GM12878 (cell line): ENCODE results near the gene MMP20. TPM values are rescaled to one million over a fixed set of nuclear protein-coding genes. Genes with fewer than 3 reads are reported as not detected.

ENCODE experiments used
- ATAC-seq: fragments of 200-7000 bp; cut with Tn5 transposase; 3 replicates; pipeline ENCODE4 v1.9.1; 2020; ENCODE audit warnings: mild to moderate bottlenecking, moderate library complexity
- BruUV-seq: library from RNA; stranded (reverse); fragments of 400-500 nt; replicated peaks from 2 replicates; lab custom pipeline; 2021; lab: Mats Ljungman, UMichigan
- CTCF ChIA-PET: fragments of 300-600 bp; sonication (Branson Sonifier 250); formaldehyde crosslinking; extraction: SDS; loops from one replicate; lab custom pipeline; 2021; ENCODE audit warnings: inconsistent platforms; lab: Yijun Ruan, JAX
- POLR2A ChIA-PET: fragments of 350-600 bp; formaldehyde crosslinking; extraction: SDS; loops from one replicate; lab custom pipeline; 2021; ENCODE audit warnings: inconsistent platforms; lab: Charles Lee
- RAD21 ChIA-PET: fragments of 300-600 bp; sonication (Branson Sonifier 250); formaldehyde crosslinking; loops from one replicate; lab custom pipeline; 2023; ENCODE audit warnings: antibody characterized with exemption; ENCODE audit not compliant: unreplicated experiment; lab: Charles Lee
- SMC1A ChIA-PET: fragments of 300-600 bp; sonication (Branson Sonifier 250); formaldehyde crosslinking; loops from one replicate; lab custom pipeline; 2023; ENCODE audit not compliant: unreplicated experiment, uncharacterized antibody; lab: Charles Lee
- DNase-seq: peaks from one replicate; pipeline ENCODE4 v3.0.0-alpha.2; 2011; ENCODE audit warnings: low read depth, low spot score
- FAIRE-seq: peaks from 3 replicates; lab custom pipeline; 2011; peaks lifted over from hg19 to GRCh38; lab: Jason Lieb, UNC
- H2AFZ ChIP-seq: 2 replicates; pipeline ENCODE4 v1.6.0; 2011; ENCODE audit warnings: low read depth, low read length, control low read depth; ENCODE audit not compliant: control insufficient read depth
- H3K27ac ChIP-seq: 2 replicates; pipeline ENCODE4 v1.5.1; 2011; ENCODE audit warnings: control low read depth; ENCODE audit not compliant: control insufficient read depth, insufficient read depth
- H3K27me3 ChIP-seq, 2 experiments: replicated peaks in 1 of 2; 2 replicates each; pipeline versions ENCODE4 v1.6.0 to v1.6.1; 2011; ENCODE audit warnings: low read length in 1 of 2; ENCODE audit not compliant: control insufficient read depth in 2 of 2, insufficient read depth in 2 of 2
- H3K36me3 ChIP-seq, 2 experiments: 2 replicates each; pipeline ENCODE4 v1.5.1; 2011; ENCODE audit warnings: low read length in 1 of 2; ENCODE audit not compliant: control insufficient read depth in 2 of 2, insufficient read depth in 2 of 2
- H3K4me1 ChIP-seq: 2 replicates; pipeline ENCODE4 v1.6.1; 2011; ENCODE audit warnings: mild to moderate bottlenecking, low read length, moderate library complexity, mixed read lengths; ENCODE audit not compliant: control insufficient read depth, insufficient read depth
- H3K4me2 ChIP-seq: 2 replicates; pipeline ENCODE4 v1.6.0; 2011; ENCODE audit warnings: control low read depth; ENCODE audit not compliant: control insufficient read depth, insufficient read depth
- H3K4me3 ChIP-seq: fragments of 200-600 bp; sonication (generic); 2 replicates; pipeline ENCODE4 v1.5.1; 2016
- H3K79me2 ChIP-seq: 2 replicates; pipeline ENCODE4 v1.6.0; 2011; ENCODE audit warnings: low read length; ENCODE audit not compliant: control insufficient read depth, insufficient read depth
- H3K9ac ChIP-seq: 2 replicates; pipeline ENCODE4 v1.8.0; 2011; ENCODE audit warnings: low read length, control low read depth, mixed read lengths; ENCODE audit not compliant: control insufficient read depth, insufficient read depth
- H3K9me3 ChIP-seq: replicated peaks from 3 replicates; pipeline ENCODE4 v1.5.1; 2011; ENCODE audit warnings: mild to moderate bottlenecking, low read length; ENCODE audit not compliant: control insufficient read depth, insufficient read depth
- H4K20me1 ChIP-seq: 2 replicates; pipeline ENCODE4 v1.6.0; 2011; ENCODE audit not compliant: control insufficient read depth, insufficient read depth
- BACH1 ChIP-seq: fragments of 450-650 bp; IDR thresholded peaks from 2 replicates; pipeline ENCODE4 v1.6.1; 2017; ENCODE audit warnings: mild to moderate bottlenecking, borderline replicate concordance
- CEBPB ChIP-seq, 2 experiments: fragments of 150-350 bp in 1 of 2; IDR thresholded peaks; 2 replicates each; pipeline ENCODE4 v1.6.1; 2012 to 2014; ENCODE audit warnings: low read depth in 2 of 2, low read length in 2 of 2, borderline replicate concordance in 1 of 2, inconsistent platforms in 1 of 2
- CREM ChIP-seq: IDR thresholded peaks from 2 replicates; pipeline ENCODE4 v1.6.1; 2014; ENCODE audit warnings: antibody characterized with exemption, low read depth
- FOXM1 ChIP-seq: IDR thresholded peaks from 2 replicates; pipeline ENCODE4 v1.6.1; 2012; ENCODE audit warnings: low read depth, mild to moderate bottlenecking, inconsistent platforms, low read length, moderate library complexity
- IKZF2 ChIP-seq, 2 experiments: fragments of 450-650 bp; IDR thresholded peaks; 2 replicates each; pipeline ENCODE4 v1.6.1; 2017; ENCODE audit warnings: mild to moderate bottlenecking in 2 of 2, moderate library complexity in 2 of 2
- JUNB ChIP-seq: IDR thresholded peaks from 2 replicates; pipeline ENCODE4 v1.6.1; 2016; ENCODE audit warnings: antibody characterized with exemption, mild to moderate bottlenecking
- KLF5 ChIP-seq: fragments of 450-650 bp; IDR thresholded peaks from 2 replicates; pipeline ENCODE4 v1.6.1; 2014; ENCODE audit warnings: mild to moderate bottlenecking; ENCODE audit not compliant: partially characterized antibody
- MEF2B ChIP-seq: fragments of 450-650 bp; IDR thresholded peaks from 2 replicates; pipeline ENCODE4 v1.6.1; 2018; ENCODE audit warnings: mild to moderate bottlenecking, moderate library complexity; ENCODE audit not compliant: partially characterized antibody, poor library complexity, severe bottlenecking
- RUNX3 ChIP-seq: IDR thresholded peaks from 2 replicates; pipeline ENCODE4 v1.6.1; 2012; ENCODE audit warnings: low read length, inconsistent platforms
- SP1 ChIP-seq: IDR thresholded peaks from one replicate; pipeline ENCODE4 v1.6.1; 2011; ENCODE audit warnings: low read depth, low read length
- YBX1 ChIP-seq: fragments of 450-650 bp; IDR thresholded peaks from 2 replicates; pipeline ENCODE4 v1.6.1; 2016; ENCODE audit warnings: antibody characterized with exemption
- ZNF217 ChIP-seq: fragments of 450-650 bp; IDR thresholded peaks from 2 replicates; pipeline ENCODE4 v1.6.1; 2017; ENCODE audit warnings: antibody characterized with exemption, mild to moderate bottlenecking
- ZSCAN29 ChIP-seq: fragments of 450-650 bp; IDR thresholded peaks from 2 replicates; pipeline ENCODE4 v1.6.1; 2017; ENCODE audit warnings: mild to moderate bottlenecking, moderate library complexity
- WGBS: methylation state at CpG from one replicate; pipeline ENCODE4 v1.1.6; 2016; ENCODE audit warnings: low lambda C conversion rate; ENCODE audit not compliant: insufficient replicate concordance, insufficient coverage; ENCODE audit errors: missing lambda C conversion rate; 5-methylcytosine and 5-hydroxymethylcytosine counted together
- in situ Hi-C: fragments of 300-500 bp; cut with MboI; formaldehyde crosslinking; loops from 9 replicates; pipeline ENCODE4 v1.14.3; 2018; ENCODE audit warnings: mixed read lengths
- intact Hi-C: fragments of 100-400 bp; cut with micrococcal nuclease; formaldehyde crosslinking; loops from one replicate; pipeline ENCODE4 v1.14.2; 2022; ENCODE audit not compliant: unreplicated experiment
- polyA plus RNA-seq, 11 experiments: library from polyadenylated mRNA; depleted of rRNA in 4 of 11; unstranded in 6 of 11; stranded (reverse) in 5 of 11; fragments of >200 nt; fragmentation: Nextera tagmentation in 4 of 11; fragmentation: Illumina TruSeq in 1 of 11; extraction: Ambion mirVana in 4 of 11; extraction: Trizol in 1 of 11; gene quantifications; 1 replicate in 1 of 11; 2 replicates in 10 of 11; pipeline versions ENCODE4 v1.2.1 to v1.2.3, GENCODE V29; 2011 to 2016; ENCODE audit warnings: inconsistent platforms in 2 of 11, missing spikeins in 2 of 11, low read depth in 1 of 11
- total RNA-seq, 4 experiments: library from RNA; depleted of rRNA in 3 of 4; stranded (reverse); fragments of >200 nt in 3 of 4; fragmentation: Illumina TruSeq in 1 of 4; extraction: Trizol in 1 of 4; gene quantifications; 2 replicates each; pipeline versions ENCODE4 v1.2.1 to v1.2.3, GENCODE V29; 2013 to 2021
- TF ChIP-seq, protein P1 (sequence below): fragments of 450-650 bp; formaldehyde crosslinking; IDR thresholded peaks from 2 replicates; pipeline ENCODE4 v1.4.0; 2022; ENCODE audit warnings: mild to moderate bottlenecking, moderate library complexity

The MMP20 gene
- total and polyA plus RNA-seq, 10 of the 15 experiments (the other 5 are each of a cell fraction or from before 2014, with no cell fraction given) = 0.10 to 0.57 (median 0.19) TPM; not detected in 2

DNA sequence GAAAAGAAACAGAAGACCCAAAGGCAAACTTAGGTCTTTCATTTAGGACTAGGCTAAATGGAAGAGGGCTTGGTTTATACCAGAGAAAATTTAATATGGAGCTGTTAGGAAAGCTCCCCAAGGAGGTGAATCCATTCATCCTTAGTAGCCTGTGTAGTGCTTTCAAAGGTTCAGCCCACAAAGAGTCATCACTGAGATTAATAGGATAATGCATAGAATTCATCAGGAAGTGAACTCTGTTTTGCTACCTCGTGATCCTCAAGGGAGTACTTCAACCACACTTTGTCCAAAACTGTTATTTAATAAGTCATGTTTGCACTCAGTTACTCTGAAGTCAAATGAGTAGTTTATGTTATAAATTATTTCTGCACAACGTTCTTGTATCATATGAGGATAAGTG is 51.3 kb downstream of the MMP20 start:
- RAD21 ChIA-PET = interaction anchor here (0.9 to 2.4 kb wide), 10 partner anchors 9 to 122 kb away, joined by 3 to 11 read pairs (median 4); no protein-coding TSS in a partner anchor
- no TSS peak for BruUV-seq
- Histone ChIP-seq H3K4me1 (0 out of 2 replicates have a peak, but pooled peaks cover 4% of the 10 kb centered on the region), H3K27ac (no peak overlapping the region), H2AFZ (no peak overlapping the region), H3K9ac (no peak overlapping the region), H3K4me2 (no peak overlapping the region), H3K36me3 (no peaks in the 10 kb centered on the region), H3K79me2 (no peaks in the 10 kb centered on the region), H4K20me1 (no peaks in the 10 kb centered on the region), H3K27me3 (no peaks in the 10 kb centered on the region), H3K9me3 (peaks cover under 1% of the 10 kb centered on the region; the same call in 2 of the 3 replicates), H3K4me3 (no peak overlapping the region)
- in situ Hi-C loops (no loop called here), intact Hi-C loops (no loop called here)
- CTCF ChIA-PET = interaction anchor here (1.0 to 4.9 kb wide), 7 partner anchors 9 to 39 kb away, joined by 3 to 19 read pairs (median 3); no protein-coding TSS in a partner anchor
- 2% methylated on average over 2 of the region's 2 CpGs for WGBS
- no peak for FAIRE-seq
- SMC1A ChIA-PET = interaction anchor here (1.2 to 17.3 kb wide), 10 partner anchors 10 to 183 kb away, joined by 3 to 322 read pairs (median 8); no protein-coding TSS in a partner anchor
- TF ChIP-seq MEF2B (peak; percentile 48), BACH1 (no peak), IKZF2 (IDR thresholded peaks at IDR 0.05) (peak in 1 of 2 experiments; percentile 21; a peak in 1 of 4 replicates)
- no peak for DNase-seq
- ATAC-seq = no peak
- POLR2A ChIA-PET = interaction anchor here (0.8 to 1.2 kb wide), 5 partner anchors 11 to 30 kb away, joined by 3 to 6 read pairs (median 3); no protein-coding TSS in a partner anchor

DNA sequence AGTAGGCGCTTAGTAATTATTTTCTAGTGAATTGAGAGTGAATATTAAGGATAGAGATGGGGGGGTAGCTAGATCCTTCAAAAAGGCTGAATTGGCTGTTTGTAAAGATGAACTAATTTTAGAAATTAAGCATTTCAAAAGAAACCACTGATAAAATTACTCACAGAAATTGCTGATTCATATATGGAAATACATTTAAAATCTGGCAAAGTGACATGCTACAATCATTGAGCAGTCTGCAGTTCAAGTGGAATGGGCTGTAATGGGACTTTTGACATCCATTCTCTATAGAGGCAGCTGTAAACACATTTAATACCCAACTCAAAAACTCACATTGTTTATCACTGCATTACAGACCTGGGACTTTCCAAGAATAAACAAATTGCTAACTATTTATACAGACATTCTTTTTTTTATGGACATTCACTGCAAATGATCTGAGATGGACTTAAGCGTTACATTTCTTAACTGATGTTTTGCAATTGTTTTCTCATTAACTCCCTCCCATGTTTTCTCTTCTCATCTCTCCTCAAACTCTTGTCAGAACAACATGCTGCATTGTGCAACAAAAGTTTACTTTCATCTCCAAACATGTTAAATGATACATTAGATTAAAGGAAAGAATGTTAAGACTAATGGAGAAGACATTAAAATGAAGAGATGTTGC is 52.4 kb downstream of the MMP20 start:
- no peak overlapping the region for H3K9ac ChIP-seq
- intact Hi-C loops (no loop called here), in situ Hi-C loops (no loop called here)
- RAD21 ChIA-PET = interaction anchor here (0.7 to 1.2 kb wide), 5 partner anchors 12 to 38 kb away, joined by 3 to 7 read pairs (median 3); no protein-coding TSS in a partner anchor
- SMC1A ChIA-PET = interaction anchor here (0.6 to 17.3 kb wide), 12 partner anchors 7 to 175 kb away, joined by 3 to 322 read pairs (median 7); no protein-coding TSS in a partner anchor
- no peaks in the 10 kb centered on the region for H3K27me3 ChIP-seq
- no peak overlapping the region for H2AFZ ChIP-seq
- no peak for DNase-seq
- CTCF ChIA-PET = interaction anchor here (1.4 kb wide), 1 partner anchor 11 kb away, joined by 3 read pairs; no protein-coding TSS in a partner anchor
- ATAC-seq = peak; percentile 42
- no peaks in the 10 kb centered on the region for H4K20me1 ChIP-seq
- H3K27ac ChIP-seq = no peak overlapping the region
- H3K4me1 ChIP-seq = 0 out of 2 replicates have a peak, but pooled peaks cover 4% of the 10 kb centered on the region
- BruUV-seq = no TSS peak
- H3K79me2 ChIP-seq = no peaks in the 10 kb centered on the region
- POLR2A ChIA-PET = interaction anchor here (1.1 to 1.4 kb wide), 2 partner anchors 9 to 20 kb away, joined by 3 read pairs; no protein-coding TSS in a partner anchor
- peaks cover 11% of the 10 kb centered on the region for H3K9me3 ChIP-seq
- 96% methylated on average over 2 of the region's 2 CpGs for WGBS
- H3K36me3 ChIP-seq = no peaks in the 10 kb centered on the region
- H3K4me3 ChIP-seq = no peak overlapping the region
- no peak for FAIRE-seq
- no peak overlapping the region for H3K4me2 ChIP-seq
- TF ChIP-seq RUNX3 (peak; percentile 71), JUNB (peak; percentile 80), ZSCAN29 (no peak), CREM (no peak), SP1 (no peak), KLF5 (no peak), CEBPB (IDR thresholded peaks at IDR 0.05; ENCODE audit: borderline replicate concordance in 1 of 2, low read depth in 2 of 2, low read length in 2 of 2) (no peak), ZNF217 (0 out of 2 replicates have a peak, but pooled peaks have one; percentile 26), FOXM1 (peak; percentile 71; the same call in 1 of the 2 replicates), YBX1 (no peak)
- TF ChIP-seq, protein P1, sequence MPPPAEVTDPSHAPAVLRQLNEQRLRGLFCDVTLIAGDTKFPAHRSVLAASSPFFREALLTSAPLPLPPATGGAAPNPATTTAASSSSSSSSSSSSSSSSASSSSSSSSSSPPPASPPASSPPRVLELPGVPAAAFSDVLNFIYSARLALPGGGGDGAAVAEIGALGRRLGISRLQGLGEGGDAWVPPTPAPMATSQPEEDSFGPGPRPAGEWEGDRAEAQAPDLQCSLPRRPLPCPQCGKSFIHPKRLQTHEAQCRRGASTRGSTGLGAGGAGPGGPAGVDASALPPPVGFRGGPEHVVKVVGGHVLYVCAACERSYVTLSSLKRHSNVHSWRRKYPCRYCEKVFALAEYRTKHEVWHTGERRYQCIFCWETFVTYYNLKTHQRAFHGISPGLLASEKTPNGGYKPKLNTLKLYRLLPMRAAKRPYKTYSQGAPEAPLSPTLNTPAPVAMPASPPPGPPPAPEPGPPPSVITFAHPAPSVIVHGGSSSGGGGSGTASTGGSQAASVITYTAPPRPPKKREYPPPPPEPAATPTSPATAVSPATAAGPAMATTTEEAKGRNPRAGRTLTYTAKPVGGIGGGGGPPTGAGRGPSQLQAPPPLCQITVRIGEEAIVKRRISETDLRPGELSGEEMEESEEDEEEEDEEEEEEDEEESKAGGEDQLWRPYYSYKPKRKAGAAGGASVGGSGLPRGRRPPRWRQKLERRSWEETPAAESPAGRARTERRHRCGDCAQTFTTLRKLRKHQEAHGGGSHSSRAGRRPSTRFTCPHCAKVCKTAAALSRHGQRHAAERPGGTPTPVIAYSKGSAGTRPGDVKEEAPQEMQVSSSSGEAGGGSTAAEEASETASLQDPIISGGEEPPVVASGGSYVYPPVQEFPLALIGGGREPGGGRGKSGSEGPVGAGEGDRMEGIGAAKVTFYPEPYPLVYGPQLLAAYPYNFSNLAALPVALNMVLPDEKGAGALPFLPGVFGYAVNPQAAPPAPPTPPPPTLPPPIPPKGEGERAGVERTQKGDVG = no peak
